ENCODE results near the gene GPC3.

DNA sequence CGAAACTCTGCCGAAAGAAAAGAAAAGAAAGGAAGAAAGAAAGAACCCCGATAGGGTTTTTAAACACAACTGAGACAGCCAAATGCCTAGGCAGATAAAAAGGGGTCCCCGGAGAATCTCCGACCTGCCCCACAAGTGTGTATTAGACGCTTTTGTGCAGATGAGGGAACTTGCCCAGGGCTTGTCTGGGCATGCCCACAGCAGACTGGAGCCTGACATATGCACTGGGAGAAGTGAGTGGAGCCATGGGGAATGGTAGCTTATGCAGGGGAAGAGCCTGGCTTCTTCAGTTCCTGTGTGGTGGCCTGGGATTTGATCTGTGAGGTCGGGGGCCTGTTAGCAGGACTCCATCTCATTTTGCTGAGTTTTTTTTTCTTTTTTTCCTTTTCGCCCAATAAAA lies 199.0 kb downstream of the GPC3 start:
- TF ChIP-seq FOXK2 (IDR thresholded peaks at IDR 0.05) (no peak), L3MBTL2 (conservative IDR thresholded peaks at IDR 0.05) (no peak), NFRKB (IDR thresholded peaks at IDR 0.05) (no peak), FOXA1 (IDR thresholded peaks at IDR 0.05) (no peak), TARDBP (IDR thresholded peaks at IDR 0.05) (no peak), BHLHE40 (IDR thresholded peaks at IDR 0.05; ENCODE audit: borderline replicate concordance) (no peak), SP1 (IDR thresholded peaks at IDR 0.05) (no peak)

All from HEK293T (cell line).